Psoas muscle (tissue), 8 donors: ENCODE results near the gene CDIP1. TPM values are rescaled to one million over a fixed set of nuclear protein-coding genes. Genes with fewer than 3 reads are reported as not detected.

Experiments
- ATAC-seq, 4 donors: fragments of 200-7000 bp; cut with Tn5 transposase; one replicate each; pipeline ENCODE4 v1.9.1; 2020; ENCODE audit warnings: moderate library complexity in 3 of 4, mild to moderate bottlenecking in 2 of 4
- DNase-seq, 2 donors: peaks; one replicate each; pipeline ENCODE4 v3.0.0-alpha.2; 2020
- H3K27ac ChIP-seq: fragments of 200-600 bp; one replicate; pipeline ENCODE4 v1.8.0; 2022
- H3K27me3 ChIP-seq, 3 donors: fragments of 200-600 bp in 1 of 3; one replicate each; pipeline versions ENCODE4 v1.6.1 to v1.8.0; 2013 to 2022; ENCODE audit warnings: low read length in 2 of 3, mild to moderate bottlenecking in 2 of 3, moderate library complexity in 1 of 3; ENCODE audit not compliant: insufficient read depth in 3 of 3
- H3K36me3 ChIP-seq, 2 donors: fragments of 200-600 bp in 1 of 2; one replicate each; pipeline versions ENCODE4 v1.6.1 to v1.8.0; 2013 to 2022; ENCODE audit warnings: low read depth in 1 of 2, mild to moderate bottlenecking in 1 of 2, moderate library complexity in 1 of 2; ENCODE audit not compliant: insufficient read depth in 1 of 2
- H3K4me1 ChIP-seq: fragments of 200-600 bp; one replicate; pipeline ENCODE4 v1.8.0; 2022
- H3K4me3 ChIP-seq: fragments of 200-600 bp; one replicate; pipeline ENCODE4 v1.8.0; 2022; ENCODE audit warnings: mild to moderate bottlenecking
- H3K9me3 ChIP-seq: fragments of 200-600 bp; one replicate; pipeline ENCODE4 v1.8.0; 2022
- WGBS, 3 donors: extraction: QIAGEN DNeasy Blood & Tissue Kit; methylation state at CpG; one replicate each; pipeline versions ENCODE4 v1.1.6 to v1.1.7; 2013; 5-methylcytosine and 5-hydroxymethylcytosine counted together
- intact Hi-C, 2 donors: fragments of 100-400 bp; cut with DNase I; formaldehyde crosslinking; loops; one replicate each; pipeline versions ENCODE4 v1.11.0 to v1.14.2; 2022
- polyA plus RNA-seq, 3 donors: library from polyadenylated mRNA; stranded (reverse); fragments of 200-250 nt; gene quantifications; one replicate each; pipeline ENCODE4 v1.2.3, GENCODE V29; 2013
- total RNA-seq, 4 donors: library from RNA; stranded (reverse); fragmentation: NEBNext Ultra II Directional in 2 of 4; extraction: Animal tissue kit (Norgen Biotek cat#: 25700) in 2 of 4; gene quantifications; one replicate each; pipeline versions ENCODE4 v1.2.1 to v1.2.4, GENCODE V29; 2021 to 2023
- TF ChIP-seq, protein P1 (sequence below): fragments of 200-600 bp; IDR thresholded peaks from one replicate; pipeline ENCODE4 v1.8.0; 2022; ENCODE audit warnings: antibody characterized with exemption
- donor health status: healthy with polysubstance abuse.
- donor health status: DM: no; HTN: no; CAD: no; lungs with moderate emphysema.
- donor health status: Bipolar disorder and iron deficiency.
- donor health status: healthy.
- donor health status: DM: yes; HTN: yes; CAD: no.
- donor health status: DM: no; HTN: no; CAD: no.
- donor health status: DM: no; HTN: no; CAD: no.
- donor health status: DM: yes; HTN: yes; CAD: no.

Gene CDIP1
- total and polyA plus RNA-seq, 7 donors, result 18.7 to 51.8 (median 31.3) TPM

DNA sequence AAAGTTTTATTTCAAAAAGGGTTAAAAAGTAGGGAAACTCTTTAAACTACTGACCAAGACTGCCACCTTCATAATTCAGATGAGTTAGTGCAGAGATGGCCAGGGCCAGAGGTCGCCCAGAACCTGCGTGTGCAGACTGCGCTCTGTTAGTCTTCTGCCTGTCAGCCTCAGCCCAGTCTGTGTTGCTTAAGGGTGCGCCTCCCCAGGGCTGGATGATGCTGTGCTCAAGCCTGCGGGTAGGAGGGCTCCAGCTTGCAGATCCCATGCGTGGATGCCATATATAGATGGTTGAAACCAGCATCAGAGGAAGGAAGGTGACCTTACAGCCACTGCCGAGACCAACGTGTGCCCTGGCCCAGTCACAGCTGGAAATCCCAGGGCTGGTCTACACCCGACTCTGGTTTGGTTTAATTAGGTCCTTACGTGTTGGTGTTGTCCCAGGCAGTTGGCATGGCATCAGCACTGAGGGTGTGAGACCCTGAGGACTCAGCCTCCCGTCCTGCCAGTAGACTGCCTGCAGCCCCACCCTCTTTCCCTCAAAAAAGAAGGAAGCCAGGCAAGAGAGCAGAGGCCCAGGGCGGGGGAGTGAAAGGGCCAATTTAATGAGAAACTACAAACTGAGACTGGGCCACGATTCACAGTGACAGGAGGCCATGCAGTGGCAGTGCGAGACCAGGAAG is 27.7 kb downstream of the CDIP1 start:
- ATAC-seq (no peak), DNase-seq (no peak)
- H3K27ac ChIP-seq, result no peak overlapping the region
- no peaks in the 10 kb centered on the region for H3K9me3 ChIP-seq
- peaks cover 3 to 79% of the 10 kb centered on the region in 2 donors for H3K36me3 ChIP-seq
- no peak overlapping the region for H3K4me3 ChIP-seq
- TF ChIP-seq, protein P1, sequence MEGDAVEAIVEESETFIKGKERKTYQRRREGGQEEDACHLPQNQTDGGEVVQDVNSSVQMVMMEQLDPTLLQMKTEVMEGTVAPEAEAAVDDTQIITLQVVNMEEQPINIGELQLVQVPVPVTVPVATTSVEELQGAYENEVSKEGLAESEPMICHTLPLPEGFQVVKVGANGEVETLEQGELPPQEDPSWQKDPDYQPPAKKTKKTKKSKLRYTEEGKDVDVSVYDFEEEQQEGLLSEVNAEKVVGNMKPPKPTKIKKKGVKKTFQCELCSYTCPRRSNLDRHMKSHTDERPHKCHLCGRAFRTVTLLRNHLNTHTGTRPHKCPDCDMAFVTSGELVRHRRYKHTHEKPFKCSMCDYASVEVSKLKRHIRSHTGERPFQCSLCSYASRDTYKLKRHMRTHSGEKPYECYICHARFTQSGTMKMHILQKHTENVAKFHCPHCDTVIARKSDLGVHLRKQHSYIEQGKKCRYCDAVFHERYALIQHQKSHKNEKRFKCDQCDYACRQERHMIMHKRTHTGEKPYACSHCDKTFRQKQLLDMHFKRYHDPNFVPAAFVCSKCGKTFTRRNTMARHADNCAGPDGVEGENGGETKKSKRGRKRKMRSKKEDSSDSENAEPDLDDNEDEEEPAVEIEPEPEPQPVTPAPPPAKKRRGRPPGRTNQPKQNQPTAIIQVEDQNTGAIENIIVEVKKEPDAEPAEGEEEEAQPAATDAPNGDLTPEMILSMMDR, result no peak
- WGBS, 3 donors, result 66 to 71% (median 69%) methylated on average over 14 of the region's 14 CpGs
- intact Hi-C loops, result loop anchor here in 1 of 2 donors (10.0 kb wide), 1 partner anchor 444 kb away; the partner anchor contains the start of gene SEC14L5
- peaks cover 4% of the 10 kb centered on the region for H3K4me1 ChIP-seq
- no peaks in the 10 kb centered on the region for H3K27me3 ChIP-seq

DNA sequence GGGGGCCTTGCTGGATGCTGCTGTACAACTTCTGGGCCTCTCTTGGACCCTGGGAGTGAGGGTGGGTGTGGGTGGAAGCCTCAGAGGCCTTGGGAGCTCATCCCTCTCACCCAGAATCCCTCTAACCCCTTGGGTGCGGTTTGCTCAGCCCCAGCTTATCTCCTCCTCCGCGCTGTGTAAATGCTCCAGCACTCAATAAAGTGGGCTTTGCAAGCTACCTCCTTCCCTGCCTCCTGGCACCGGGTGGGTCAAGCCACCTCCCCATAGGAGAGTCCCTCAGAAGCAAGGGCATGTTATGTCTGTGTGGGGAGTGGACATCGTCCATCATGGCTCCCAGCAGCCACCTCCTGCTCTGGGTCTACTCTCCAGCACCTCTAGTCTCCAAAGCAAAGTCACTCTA is 28.4 kb downstream of the CDIP1 start:
- Histone ChIP-seq H3K27ac (no peak overlapping the region), H3K9me3 (no peaks in the 10 kb centered on the region), H3K4me1 (no peaks in the 10 kb centered on the region), H3K27me3 (no peaks in the 10 kb centered on the region), H3K4me3 (no peak overlapping the region), H3K36me3 (peaks cover 3 to 87% of the 10 kb centered on the region in 2 donors)
- TF ChIP-seq, protein P1, result no peak
- ATAC-seq, result no peak
- no peak for DNase-seq
- intact Hi-C loops, result loop anchor here in 1 of 2 donors (10.0 kb wide), 1 partner anchor 445 kb away; the partner anchor contains the start of gene SEC14L5
- 76 to 86% (median 80%) methylated on average over 5 of the region's 5 CpGs for WGBS, 3 donors

DNA sequence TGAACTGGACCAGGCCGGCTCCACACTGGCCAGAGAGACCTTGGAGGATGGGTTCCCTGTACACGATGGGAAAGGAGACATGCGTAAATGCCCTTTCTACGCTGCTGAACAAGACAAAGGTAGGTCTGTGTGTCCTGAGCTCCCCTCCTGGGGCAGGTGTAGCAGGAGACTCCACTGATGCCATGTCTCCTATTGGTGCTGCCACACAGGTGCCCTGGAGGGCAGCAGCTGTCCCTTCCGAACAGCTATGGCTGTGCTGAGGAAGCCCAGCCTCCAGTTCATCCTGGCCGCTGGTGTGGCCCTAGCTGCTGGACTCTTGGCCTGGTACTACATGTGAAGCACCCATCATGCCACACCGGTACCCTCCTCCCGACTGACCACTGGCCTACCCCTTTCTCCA is 29.2 kb downstream of the CDIP1 start:
- Histone ChIP-seq H3K27me3 (no peaks in the 10 kb centered on the region), H3K9me3 (no peaks in the 10 kb centered on the region), H3K36me3 (peaks cover 3 to 88% of the 10 kb centered on the region in 2 donors), H3K27ac (no peak overlapping the region), H3K4me3 (no peak overlapping the region), H3K4me1 (no peaks in the 10 kb centered on the region)
- 85 to 88% (median 88%) methylated on average over 8 of the region's 8 CpGs for WGBS, 3 donors
- ATAC-seq (no peak), DNase-seq (no peak)
- TF ChIP-seq, protein P1, result no peak
- intact Hi-C loops, result loop anchor here in 1 of 2 donors (10.0 kb wide), 1 partner anchor 445 kb away; the partner anchor contains the start of gene SEC14L5

DNA sequence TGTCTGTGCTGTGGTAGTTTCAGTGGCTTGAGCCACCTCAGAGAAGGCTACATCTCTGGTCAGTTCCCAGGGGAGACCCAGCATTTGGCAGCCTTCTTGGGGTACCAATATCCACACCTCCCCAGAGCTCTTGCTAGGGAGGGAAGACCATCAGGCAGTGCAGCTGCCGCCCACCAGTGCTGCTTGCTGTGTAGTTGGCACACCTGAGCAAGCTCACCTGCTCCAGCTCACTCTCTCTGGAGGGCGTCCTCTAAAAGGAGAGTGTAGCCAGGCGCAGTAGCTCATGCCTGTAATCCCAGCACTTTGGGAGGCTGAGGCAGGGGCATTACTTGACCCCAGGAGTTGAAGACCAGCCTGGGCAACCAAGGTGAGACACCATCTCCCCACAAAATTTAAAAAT is 29.8 kb downstream of the CDIP1 start:
- TF ChIP-seq, protein P1, result no peak
- Histone ChIP-seq H3K4me3 (no peak overlapping the region), H3K4me1 (no peaks in the 10 kb centered on the region), H3K9me3 (no peaks in the 10 kb centered on the region), H3K27me3 (no peaks in the 10 kb centered on the region), H3K36me3 (peaks cover 3 to 85% of the 10 kb centered on the region in 2 donors), H3K27ac (no peak overlapping the region)
- intact Hi-C loops, result loop anchor here in 1 of 2 donors (10.0 kb wide), 1 partner anchor 446 kb away; the partner anchor contains the start of gene SEC14L5
- ATAC-seq, result no peak
- WGBS, 3 donors, result 91 to 96% (median 96%) methylated on average over 3 of the region's 3 CpGs
- DNase-seq, result no peak
